HG03045 (cell line): Measurements from ENCODE around the gene PDSS2.
"Not testable (repeated sequence)": the region's sequence is repeated elsewhere in the genome, so short reads cannot be mapped to it uniquely, and the experiment has no call there.

Experiments
- ATAC-seq: cut with Tn5 transposase; IDR thresholded peaks from one replicate; pipeline ENCODE4 v1.9.1; 2021; ENCODE audit warnings: mild to moderate bottlenecking, moderate library complexity; ENCODE audit not compliant: unreplicated experiment

PDSS2 gene

GRCh38 chr6:107280001-107280400, 179.4 kb downstream of the PDSS2 start:
- ATAC-seq: not testable (repeated sequence)

DNA sequence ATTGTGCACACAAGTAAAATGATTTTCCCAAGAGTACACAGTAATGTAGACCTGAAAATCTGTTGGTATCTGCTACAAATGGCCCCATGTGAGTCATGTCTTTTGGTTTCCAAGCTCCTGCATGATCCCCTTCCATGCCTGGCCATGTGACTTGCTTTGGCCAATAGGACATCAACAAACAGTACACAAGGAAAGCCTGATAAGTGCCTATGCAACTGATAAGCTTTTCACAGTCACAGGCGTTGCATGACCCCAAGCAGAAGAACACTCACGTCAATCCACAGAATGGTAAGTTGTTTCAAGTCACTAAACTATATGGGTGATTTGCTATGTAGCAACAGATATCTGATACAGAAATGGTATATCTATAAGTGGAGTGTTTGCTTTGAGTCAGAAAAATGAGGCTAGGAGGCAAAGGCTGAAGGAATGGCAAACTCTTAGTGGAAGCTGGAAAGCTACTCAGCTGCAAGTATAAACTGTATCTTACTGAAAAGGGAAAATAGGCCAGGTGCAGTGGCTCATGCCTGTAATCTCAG, 184.0 kb downstream of the PDSS2 start:
- ATAC-seq: no peak

DNA sequence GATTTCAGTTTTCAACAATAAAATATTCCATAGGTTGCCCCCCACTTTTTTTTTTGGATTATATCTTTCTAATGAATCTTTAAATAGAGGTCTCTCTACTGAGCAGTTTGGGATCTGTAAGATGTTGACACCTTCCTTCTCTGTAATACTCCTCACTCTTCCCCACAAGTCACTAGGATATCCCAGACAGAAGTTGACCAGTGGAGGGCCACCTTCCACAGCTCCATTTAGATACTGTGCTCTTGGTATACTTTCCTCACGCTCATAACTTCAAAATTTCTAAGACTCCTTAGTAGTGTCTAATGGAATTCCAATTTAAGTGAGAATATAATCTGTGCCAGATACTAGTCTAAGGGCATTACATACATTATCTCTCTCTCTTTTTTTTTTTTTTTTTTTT, 185.1 kb downstream of the PDSS2 start:
- no peak for ATAC-seq

DNA sequence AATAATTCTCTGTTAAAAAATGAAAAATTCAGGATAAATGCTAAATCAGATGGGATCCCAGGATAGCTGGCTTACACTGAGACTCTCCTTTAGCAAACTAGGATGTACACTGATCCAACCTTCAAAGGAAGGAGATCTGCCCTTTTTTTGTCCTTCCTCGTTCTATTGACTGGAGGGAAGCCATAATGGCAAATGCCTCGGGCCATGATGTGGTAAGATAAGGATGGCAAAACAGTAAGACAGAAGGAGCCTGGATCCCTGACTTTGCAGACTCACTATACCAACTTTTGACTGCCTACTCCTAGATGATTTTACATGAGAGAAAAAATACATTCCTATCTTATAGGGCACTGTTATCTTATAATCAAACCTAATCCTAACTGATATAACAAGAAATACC, 187.1 kb downstream of the PDSS2 start:
- ATAC-seq: no peak

- ATAC-seq: no peak
Observed at GRCh38 chr6:107271208-107271790, 188.1 kb downstream of the PDSS2 start.

DNA sequence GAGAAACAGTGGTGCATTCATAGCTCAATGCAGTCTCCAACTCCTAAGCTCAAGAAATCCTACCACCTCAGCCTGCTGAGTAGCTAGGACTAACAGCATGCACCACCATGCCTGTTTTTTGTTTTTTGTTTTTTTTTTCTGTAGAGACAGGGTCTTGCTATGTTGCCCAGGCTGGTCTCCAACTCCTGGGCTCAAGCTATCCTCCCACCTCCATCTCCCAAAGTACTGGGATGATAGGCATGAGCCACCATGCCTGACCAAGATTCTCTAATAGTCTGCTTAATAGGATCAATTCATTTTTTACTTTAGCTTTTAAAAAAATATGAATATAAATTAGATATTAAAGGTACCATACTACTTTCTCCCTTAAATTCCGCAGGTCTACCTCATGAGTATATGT, 191.7 kb downstream of the PDSS2 start:
- ATAC-seq: no peak

DNA sequence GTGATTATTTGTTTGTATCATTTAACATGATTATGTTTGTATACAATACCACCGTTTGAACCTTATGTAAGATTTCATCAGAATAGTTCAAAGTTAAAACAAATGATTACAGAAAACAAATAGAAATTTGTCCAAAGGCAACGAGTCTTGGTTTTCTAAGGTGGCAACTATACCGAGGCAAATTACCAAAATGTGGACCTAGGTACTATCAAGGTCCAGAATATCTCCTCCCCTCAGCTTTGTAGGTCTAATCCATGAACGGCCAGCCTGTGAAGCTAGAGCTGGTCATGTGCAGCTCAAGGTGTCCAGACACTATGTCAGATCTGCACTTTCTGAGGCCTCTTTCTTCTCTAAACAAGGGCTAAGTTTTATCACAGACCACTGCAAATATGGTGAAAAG, 192.4 kb downstream of the PDSS2 start:
- ATAC-seq: no peak

- no peak for ATAC-seq
Observed at GRCh38 chr6:107266563-107266962, 192.8 kb downstream of the PDSS2 start.

DNA sequence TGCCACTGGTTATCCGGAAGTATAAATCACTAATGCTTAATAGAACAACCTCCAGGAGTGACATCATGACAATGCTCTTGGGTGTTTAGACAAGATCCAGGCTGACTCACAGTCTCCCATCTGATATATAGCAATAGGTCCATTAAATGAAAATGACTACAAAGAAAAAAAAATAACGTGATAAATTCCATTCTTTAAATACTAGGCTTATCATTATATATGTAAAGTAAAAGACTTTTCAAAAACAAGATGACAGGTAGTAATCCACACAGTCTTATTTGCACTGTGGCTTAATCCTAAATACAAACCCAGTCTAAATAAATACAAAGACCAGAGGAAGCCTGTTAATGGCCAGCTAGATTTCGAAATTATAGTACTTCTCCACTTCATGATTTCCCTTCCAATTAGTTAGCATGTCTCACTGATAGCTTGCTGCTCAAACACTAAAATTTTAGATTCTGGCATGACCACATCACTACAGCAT, 195.0 kb downstream of the PDSS2 start:
- ATAC-seq: no peak

DNA sequence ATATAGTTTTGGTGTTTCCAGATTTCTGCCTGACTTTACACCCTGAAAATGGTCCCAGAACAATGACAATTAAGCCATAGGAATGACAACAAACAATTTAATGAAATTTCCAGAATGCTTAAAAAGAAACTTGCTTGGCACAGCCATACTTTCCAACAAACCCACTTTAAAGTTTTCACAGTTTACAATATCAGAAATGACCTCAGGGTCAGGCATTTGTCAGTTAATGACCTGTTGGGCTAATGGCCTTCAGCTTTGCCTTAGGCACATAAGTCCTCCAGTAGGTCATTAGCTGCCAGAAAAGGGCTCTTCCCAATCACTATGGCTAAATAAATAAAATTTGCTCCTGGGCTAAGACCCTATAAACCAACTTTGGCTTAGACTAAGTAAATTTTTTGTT, 199.4 kb downstream of the PDSS2 start:
- ATAC-seq: no peak

DNA sequence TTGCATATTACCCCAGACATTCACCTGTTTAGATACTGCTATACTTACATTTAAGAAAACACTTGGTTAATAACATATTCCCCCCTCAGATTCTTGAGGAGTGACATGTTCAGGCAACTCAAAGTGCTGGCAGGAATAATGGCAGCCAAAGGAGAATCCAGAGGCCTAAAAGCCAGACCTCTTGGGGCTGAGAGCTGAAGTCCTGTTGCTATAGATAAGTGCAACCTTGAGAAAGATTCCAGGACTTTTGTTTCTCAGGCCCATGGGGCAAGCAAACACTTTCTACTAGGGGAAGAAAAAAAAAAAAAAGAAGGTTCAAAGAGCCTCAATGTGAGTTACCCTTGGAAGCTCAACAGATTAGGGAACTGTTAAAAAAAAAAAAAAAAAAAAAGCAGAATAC, 211.2 kb downstream of the PDSS2 start:
- no peak for ATAC-seq

- ATAC-seq: no peak
Observed at GRCh38 chr6:107246972-107247615, 212.3 kb downstream of the PDSS2 start.

GRCh38 chr6:107246249-107246971, 213.0 kb downstream of the PDSS2 start:
- no peak for ATAC-seq

DNA sequence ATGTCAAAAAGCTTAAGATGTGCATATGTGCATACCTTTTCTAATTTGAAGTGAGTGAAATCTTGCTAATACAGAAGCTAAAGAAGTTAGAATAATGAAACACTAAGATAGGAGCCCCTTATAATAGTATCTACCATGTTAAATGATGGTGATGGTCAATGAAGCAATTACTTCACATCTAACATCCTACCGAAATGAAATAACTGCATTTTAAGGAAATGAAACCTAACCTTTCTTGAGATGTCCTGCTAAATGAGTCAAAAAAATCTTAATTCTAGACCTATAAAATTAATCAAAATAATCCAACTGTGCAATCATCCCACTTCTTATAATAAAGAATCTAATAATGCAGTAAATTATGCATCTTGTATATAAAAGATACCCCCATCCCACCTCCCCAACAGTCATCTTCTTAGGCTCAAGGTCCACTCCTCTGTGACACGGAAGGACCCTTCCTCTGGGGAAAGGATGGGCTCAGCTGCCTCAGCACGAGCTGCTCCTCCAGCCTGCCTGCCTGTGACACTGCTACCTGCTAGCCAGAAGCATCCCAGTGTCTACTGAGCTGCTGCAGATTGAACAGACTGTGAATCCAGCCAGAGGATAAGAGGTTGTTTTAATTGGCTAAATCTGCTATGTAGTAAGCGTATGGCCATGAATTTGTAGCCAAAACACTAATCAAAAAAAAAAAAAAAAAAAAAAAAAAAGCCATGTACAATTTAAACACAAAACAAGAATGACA, 214.5 kb downstream of the PDSS2 start:
- ATAC-seq: no peak

DNA sequence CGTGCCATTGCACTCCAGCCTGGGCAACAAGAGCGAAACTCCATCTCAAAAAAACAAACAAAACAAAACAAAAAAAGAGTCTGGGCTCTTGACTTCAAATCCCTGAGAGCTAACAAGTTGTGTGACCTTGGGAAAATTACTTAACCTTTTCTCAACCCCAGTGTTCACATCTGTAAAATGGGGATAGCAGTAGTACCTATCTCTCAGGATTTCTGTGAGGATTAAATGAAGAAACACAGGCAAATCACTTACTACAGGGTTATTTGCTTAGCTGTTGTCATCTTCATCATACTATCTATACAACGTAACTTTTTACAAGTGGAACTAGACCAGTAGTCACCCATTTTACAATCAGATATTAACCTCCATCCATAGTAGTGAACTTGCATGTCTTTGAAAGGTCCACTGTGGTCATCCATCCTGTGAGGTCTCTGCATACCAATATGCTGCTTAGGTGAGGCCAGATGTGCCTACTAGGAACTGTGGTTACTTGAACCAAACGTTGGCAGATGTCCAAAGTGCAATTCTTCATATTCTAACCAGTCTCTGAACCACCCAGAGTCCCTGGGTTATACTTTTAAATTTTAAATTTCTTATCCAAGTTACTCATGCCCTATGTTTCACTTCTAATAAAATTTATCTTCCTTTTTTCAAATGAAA, 215.2 kb downstream of the PDSS2 start:
- no peak for ATAC-seq

- no peak for ATAC-seq
Observed at GRCh38 chr6:107243471-107243870, 215.9 kb downstream of the PDSS2 start.

DNA sequence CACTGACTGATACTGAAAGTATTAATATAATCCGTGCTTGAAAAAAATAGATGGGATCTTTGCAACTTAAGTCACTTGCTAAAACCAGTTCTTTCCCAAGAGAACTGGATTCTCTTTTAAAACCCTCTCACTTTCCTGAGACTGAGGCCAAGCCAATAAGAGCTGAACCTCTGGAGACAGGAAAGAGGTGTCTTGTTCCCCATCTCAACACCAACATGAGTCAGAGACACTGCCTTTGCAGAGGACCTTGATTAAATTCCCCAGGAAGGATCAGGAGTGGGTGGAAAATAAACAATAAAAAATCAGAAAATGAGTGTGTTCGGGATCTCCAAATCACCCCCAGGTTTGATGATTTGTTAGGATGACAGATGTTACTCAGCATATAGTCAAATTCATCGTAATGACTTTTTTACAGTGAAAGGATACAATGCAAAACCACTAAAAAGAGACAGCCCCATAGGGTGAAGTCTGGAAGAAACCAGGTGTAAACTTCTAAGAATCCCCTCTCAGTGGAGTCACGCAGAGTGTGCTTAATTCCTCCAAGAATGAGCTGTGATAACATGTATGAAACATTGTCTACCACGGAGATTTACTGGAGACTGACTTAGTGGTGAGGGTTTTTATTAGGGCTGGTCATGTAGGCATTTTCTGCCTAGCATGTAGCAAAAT, 221.2 kb downstream of the PDSS2 start:
- no peak for ATAC-seq

GRCh38 chr6:107235511-107235910, 223.9 kb downstream of the PDSS2 start:
- ATAC-seq: no peak

- no peak for ATAC-seq
Observed at GRCh38 chr6:107235007-107235406, 224.4 kb downstream of the PDSS2 start.

GRCh38 chr6:107231243-107231642, 228.1 kb downstream of the PDSS2 start:
- ATAC-seq: no peak
